ENCODE data around the gene MTUS2.

GRCh38 chr13:28837111-28837510 is 17.0 kb downstream of the MTUS2 start:
- no peak for TF ChIP-seq CTCF (IDR thresholded peaks at IDR 0.05)
- TF ChIP-seq POLR2A (IDR thresholded peaks at IDR 0.05), result no peak
